Kidney (tissue), 14 donors: Measurements from ENCODE around the gene LATS2. TPM values are rescaled to one million over a fixed set of nuclear protein-coding genes. Genes with fewer than 3 reads are reported as not detected.

Experiments used
- DNase-seq, 5 donors: peaks; one replicate each; pipeline ENCODE4 v3.0.0-alpha.2; 2013 to 2020
- FAIRE-seq: peaks from 2 replicates; lab custom pipeline; 2012; peaks lifted over from hg19 to GRCh38; lab: Jason Lieb, UNC
- H3K27ac ChIP-seq, 2 donors: one replicate each; pipeline ENCODE4 v1.7.0; 2013; ENCODE audit warnings: low read depth in 2 of 2, low read length in 2 of 2, inconsistent platforms in 1 of 2
- H3K27me3 ChIP-seq: one replicate; pipeline ENCODE4 v1.7.1; 2013; ENCODE audit warnings: low read length, inconsistent platforms; ENCODE audit not compliant: control insufficient read depth, insufficient read depth
- H3K36me3 ChIP-seq, 3 donors: one replicate each; pipeline versions ENCODE4 v1.7.0 to v1.7.1; 2013; ENCODE audit warnings: low read length in 3 of 3, control low read depth in 1 of 3, inconsistent platforms in 1 of 3; ENCODE audit not compliant: insufficient read depth in 3 of 3, control insufficient read depth in 2 of 3
- H3K4me1 ChIP-seq, 3 donors: one replicate each; pipeline versions ENCODE4 v1.7.0 to v1.7.1; 2013; ENCODE audit warnings: low read length in 3 of 3, inconsistent platforms in 1 of 3, low read depth in 1 of 3; ENCODE audit not compliant: control insufficient read depth in 2 of 3, insufficient read depth in 2 of 3
- H3K4me3 ChIP-seq, 3 donors: one replicate each; pipeline versions ENCODE4 v1.7.0 to v1.8.1; 2013; ENCODE audit warnings: low read length in 3 of 3, control low read depth in 1 of 3, inconsistent platforms in 1 of 3
- H3K9ac ChIP-seq, 3 donors: one replicate each; pipeline versions ENCODE4 v1.7.0 to v1.7.1; 2013; ENCODE audit warnings: low read length in 3 of 3, control low read depth in 1 of 3, inconsistent platforms in 1 of 3
- H3K9me3 ChIP-seq, 3 donors: one replicate each; pipeline versions ENCODE4 v1.7.0 to v1.7.1; 2013; ENCODE audit warnings: low read length in 3 of 3, control low read depth in 1 of 3, inconsistent platforms in 1 of 3; ENCODE audit not compliant: control insufficient read depth in 2 of 3, insufficient read depth in 1 of 3
- intact Hi-C: fragments of 100-400 bp; cut with DNase I; formaldehyde crosslinking; loops from one replicate; pipeline ENCODE4 v1.11.1; 2022
- polyA plus RNA-seq: library from polyadenylated mRNA; stranded (reverse); fragments of 350-450 nt; fragmentation: Illumina TruSeq; extraction: RNeasy Lipid Tissue Mini Kit (QIAGEN cat#74804); gene quantifications from one replicate; pipeline ENCODE4 v1.2.3, GENCODE V29; 2014; ENCODE audit warnings: low read depth, low replicate concordance; ENCODE audit not compliant: insufficient read depth
- total RNA-seq: library from RNA; stranded (reverse); fragmentation: NEBNext Ultra II Directional; extraction: Animal tissue kit (Norgen Biotek cat#: 25700); gene quantifications from one replicate; pipeline ENCODE4 v1.2.1, GENCODE V29; 2021
- TF ChIP-seq, protein P1 (sequence below): IDR thresholded peaks from 3 replicates; pipeline ENCODE4 v1.5.1; 2012; ENCODE audit warnings: mild to moderate bottlenecking, moderate library complexity, borderline replicate concordance; ENCODE audit not compliant: insufficient read depth; ENCODE audit errors: extremely low read depth
- donor health status: control.
- donor health status: control.
- donor health status: control.
- donor health status: control.
- donor health status: control.
- donor health status: DM: yes; HTN: yes; CAD: no.
- donor health status: Normal renal cell carcinoma (clear cell type).

LATS2 gene
- total and polyA plus RNA-seq, 2 donors from 2014 or later: 5.5 to 26.3 TPM

DNA sequence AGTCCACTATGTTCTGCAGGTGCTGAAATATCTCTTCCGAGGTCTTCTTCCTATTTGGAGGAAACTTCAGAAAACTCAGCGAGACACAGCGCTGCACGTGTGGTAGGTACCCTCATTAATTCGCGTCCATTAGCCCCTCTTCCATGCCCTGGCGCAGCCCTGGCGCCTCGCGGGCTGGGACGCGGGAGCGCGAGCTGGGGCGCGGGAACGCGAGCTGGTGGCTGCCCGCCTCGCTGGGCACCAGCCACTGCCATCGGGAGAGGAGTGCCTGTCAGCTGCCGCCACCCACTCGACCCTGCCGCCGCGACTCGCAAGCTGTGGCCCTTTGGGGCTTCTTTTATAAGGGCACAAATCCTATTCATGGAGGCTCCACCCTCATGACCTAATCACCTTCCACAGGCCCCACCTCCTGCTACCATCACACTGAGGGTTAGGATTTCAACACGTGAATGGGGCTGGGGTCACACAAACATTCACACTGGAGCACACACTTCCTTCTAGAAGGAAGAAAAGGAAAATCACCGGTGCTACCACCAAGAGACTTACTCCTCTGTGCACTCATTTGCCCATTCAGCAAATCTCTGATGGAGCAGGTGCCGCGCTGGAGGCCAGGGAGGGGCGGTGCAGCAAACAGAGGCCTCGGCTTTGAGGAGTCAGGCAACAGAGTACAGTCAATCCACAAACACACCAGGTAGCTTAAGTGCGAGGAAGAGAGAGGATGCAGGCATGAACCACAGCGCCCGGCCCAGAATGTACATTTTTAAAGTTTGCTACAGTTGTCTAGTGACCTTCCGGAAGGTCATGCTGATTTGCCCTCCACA, 43.0 kb upstream of the LATS2 start:
- DNase-seq (no peak), FAIRE-seq (no peak)
- TF ChIP-seq, protein P1, sequence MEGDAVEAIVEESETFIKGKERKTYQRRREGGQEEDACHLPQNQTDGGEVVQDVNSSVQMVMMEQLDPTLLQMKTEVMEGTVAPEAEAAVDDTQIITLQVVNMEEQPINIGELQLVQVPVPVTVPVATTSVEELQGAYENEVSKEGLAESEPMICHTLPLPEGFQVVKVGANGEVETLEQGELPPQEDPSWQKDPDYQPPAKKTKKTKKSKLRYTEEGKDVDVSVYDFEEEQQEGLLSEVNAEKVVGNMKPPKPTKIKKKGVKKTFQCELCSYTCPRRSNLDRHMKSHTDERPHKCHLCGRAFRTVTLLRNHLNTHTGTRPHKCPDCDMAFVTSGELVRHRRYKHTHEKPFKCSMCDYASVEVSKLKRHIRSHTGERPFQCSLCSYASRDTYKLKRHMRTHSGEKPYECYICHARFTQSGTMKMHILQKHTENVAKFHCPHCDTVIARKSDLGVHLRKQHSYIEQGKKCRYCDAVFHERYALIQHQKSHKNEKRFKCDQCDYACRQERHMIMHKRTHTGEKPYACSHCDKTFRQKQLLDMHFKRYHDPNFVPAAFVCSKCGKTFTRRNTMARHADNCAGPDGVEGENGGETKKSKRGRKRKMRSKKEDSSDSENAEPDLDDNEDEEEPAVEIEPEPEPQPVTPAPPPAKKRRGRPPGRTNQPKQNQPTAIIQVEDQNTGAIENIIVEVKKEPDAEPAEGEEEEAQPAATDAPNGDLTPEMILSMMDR: no peak
- no peaks in the 10 kb centered on the region for H3K4me1 ChIP-seq
- H3K27me3 ChIP-seq: no peaks in the 10 kb centered on the region
- no peak overlapping the region for H3K27ac ChIP-seq
- H3K36me3 ChIP-seq: no peaks in the 10 kb centered on the region
- H3K4me3 ChIP-seq: no peak overlapping the region
- intact Hi-C loops: no loop called here
- H3K9me3 ChIP-seq: no peaks in the 10 kb centered on the region
- H3K9ac ChIP-seq: no peak overlapping the region

DNA sequence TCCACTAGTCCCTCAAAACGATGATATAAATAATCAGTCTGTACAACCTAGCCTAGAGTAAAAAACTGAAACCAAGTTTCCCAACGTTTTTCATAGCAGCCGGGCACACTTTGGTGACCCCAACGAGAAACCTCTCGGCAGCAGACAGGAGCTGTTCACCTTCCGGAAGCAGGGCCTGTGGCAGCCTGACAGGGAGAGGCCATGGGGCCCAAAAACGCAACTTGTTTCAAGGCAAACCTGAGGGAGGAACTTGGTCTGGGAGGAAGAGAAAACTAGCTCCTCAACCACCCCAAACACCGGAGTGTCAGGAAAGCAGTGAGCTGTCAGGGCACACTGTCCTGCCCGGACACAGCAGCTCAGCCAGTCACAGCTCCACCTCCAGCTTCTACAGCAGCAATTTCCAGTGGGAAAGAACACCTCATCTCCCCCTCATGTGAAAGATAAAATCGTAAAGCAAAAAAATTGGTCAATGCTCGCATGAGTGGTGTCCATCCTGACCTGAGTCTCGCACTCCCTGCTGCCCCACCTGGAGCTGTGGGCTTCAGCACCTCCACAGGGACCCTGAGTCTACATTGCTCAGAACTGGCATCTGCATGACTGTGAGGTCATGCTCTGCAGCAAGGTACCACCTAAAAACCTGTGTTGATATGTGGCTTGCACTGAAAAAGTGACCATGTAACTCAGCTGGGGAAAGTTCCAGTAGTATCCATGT, 40.6 kb upstream of the LATS2 start:
- H3K4me3 ChIP-seq: no peak overlapping the region
- TF ChIP-seq, protein P1: no peak
- no peak overlapping the region for H3K9ac ChIP-seq
- DNase-seq (no peak), FAIRE-seq (no peak)
- no peaks in the 10 kb centered on the region for H3K36me3 ChIP-seq
- intact Hi-C loops: no loop called here
- H3K9me3 ChIP-seq: no peaks in the 10 kb centered on the region
- no peaks in the 10 kb centered on the region for H3K4me1 ChIP-seq
- no peak overlapping the region for H3K27ac ChIP-seq
- no peaks in the 10 kb centered on the region for H3K27me3 ChIP-seq

DNA sequence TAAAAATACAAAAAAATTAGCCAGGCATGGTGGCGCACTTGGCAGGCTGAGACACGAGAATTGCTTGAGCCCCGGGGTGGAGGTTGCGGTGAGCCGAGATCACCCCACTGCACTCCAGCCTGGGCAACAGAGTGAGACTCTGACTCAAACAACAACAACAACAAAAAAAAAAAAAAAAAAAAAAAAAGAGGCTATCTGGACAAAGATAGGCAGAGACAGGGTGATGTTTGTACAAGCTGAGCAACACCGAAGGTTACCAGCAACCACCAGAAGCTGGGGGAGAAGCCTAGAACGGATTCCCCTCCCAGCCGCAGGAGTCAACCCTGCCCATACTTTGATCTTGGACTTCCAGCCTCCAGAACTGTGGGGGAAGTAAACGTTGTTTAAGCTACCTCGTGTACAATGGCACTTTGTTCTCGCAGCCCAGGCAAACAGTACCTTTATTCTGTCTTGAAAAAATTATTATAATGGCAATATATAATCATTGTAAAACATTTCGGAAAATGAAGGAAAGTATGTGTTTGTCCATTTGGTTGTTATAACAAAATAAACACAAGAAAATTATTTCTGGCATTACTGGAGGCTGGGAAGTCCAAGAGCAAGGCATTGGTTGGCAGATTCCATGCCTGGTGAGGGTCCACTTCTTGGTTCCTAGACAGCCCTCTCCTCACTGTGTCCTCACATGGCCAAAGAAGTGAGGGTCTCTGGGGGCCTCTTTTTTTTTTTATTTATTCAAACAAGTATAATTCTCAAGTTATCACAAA, 39.8 kb upstream of the LATS2 start:
- H3K9me3 ChIP-seq: no peaks in the 10 kb centered on the region
- no peak for DNase-seq
- no peak overlapping the region for H3K4me3 ChIP-seq
- H3K27me3 ChIP-seq: no peaks in the 10 kb centered on the region
- no peaks in the 10 kb centered on the region for H3K36me3 ChIP-seq
- TF ChIP-seq, protein P1: no peak
- no peaks in the 10 kb centered on the region for H3K4me1 ChIP-seq
- FAIRE-seq: no peak
- no peak overlapping the region for H3K27ac ChIP-seq
- H3K9ac ChIP-seq: no peak overlapping the region
- intact Hi-C loops: no loop called here
